ENCODE data around the gene MED9.

GRCh38 chr17:17525956-17526355, 49.2 kb downstream of the MED9 start:
- no peak for TF ChIP-seq CTCF (IDR thresholded peaks at IDR 0.05; ENCODE audit: poor library complexity, severe bottlenecking)
- TF ChIP-seq EZH2 (IDR thresholded peaks at IDR 0.05; ENCODE audit: borderline replicate concordance, insufficient read depth, low read length, poor library complexity, severe bottlenecking): no peak
- TF ChIP-seq EP300 (conservative IDR thresholded peaks at IDR 0.05; ENCODE audit: poor library complexity, severe bottlenecking): no peak
- no peak for TF ChIP-seq RAD21 (conservative IDR thresholded peaks at IDR 0.05)

All from neural cell (in vitro differentiated cells).